NCI-H460 (cell line): ENCODE results near the gene RHOBTB3. TPM values are rescaled to one million over a fixed set of nuclear protein-coding genes. Genes with fewer than 3 reads are reported as not detected.

Experiments used
- DNase-seq: peaks from one replicate; pipeline ENCODE4 v3.0.0-alpha.2; 2016; ENCODE audit warnings: low read depth; ENCODE audit errors: extremely low read depth
- total RNA-seq: library from RNA; depleted of rRNA; stranded (reverse); fragments of >200 nt; shearing (Covaris generic); gene quantifications from 2 replicates; pipeline ENCODE4 v1.2.3, GENCODE V29; 2014

RHOBTB3 gene
- total RNA-seq, 1 experiment from 2014 or later, result 148 TPM

- no peak for DNase-seq
Observed at GRCh38 chr5:95731571-95732554, 727 bp downstream of the RHOBTB3 start.

DNA sequence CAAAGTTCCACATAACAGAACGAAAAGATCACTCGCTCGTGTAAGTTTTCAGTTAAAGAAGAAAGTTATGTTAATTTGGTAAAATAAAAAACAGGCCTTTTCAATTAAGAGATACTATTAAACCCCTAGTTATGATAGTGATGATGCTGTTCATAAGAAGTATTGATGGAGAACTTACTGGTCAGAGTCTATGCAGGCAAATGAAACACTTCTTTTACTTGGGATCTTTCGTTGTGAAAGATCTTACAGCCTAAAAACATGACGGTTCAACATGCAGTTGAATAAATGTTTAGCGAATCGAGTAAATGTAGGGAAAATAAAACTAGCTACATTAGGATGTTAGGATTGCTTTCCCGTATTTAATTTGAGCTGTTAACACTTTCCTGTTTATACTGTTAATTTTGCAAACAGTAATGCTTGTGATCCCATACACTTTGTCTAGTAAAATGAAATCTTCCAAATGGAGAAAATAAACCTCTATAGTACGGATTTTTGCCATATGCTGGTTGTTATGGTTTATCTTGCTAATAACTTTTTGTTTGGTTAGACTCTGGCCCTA is 2.0 kb downstream of the RHOBTB3 start:
- no peak for DNase-seq

GRCh38 chr5:95734187-95734586 is 3.1 kb downstream of the RHOBTB3 start:
- no peak for DNase-seq

DNA sequence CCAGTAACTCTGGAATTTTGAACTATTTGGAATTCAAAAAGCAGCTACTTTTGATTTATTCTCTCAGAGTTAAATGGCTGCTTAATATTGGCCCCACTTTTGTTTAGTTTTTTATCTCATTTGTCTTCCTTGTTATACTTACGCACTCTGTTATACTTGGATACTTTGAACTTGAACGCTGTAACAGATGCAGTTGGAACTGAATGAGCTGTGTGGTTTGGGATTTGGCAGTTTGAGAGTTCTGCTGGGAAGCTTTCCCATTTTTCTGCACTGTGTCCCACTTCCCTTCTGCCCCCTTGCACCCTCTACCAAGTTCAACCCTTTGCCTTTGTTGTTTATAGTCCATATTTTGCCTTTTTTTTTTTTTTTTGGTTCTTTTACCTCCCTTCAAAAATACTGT is 3.8 kb downstream of the RHOBTB3 start:
- no peak for DNase-seq

DNA sequence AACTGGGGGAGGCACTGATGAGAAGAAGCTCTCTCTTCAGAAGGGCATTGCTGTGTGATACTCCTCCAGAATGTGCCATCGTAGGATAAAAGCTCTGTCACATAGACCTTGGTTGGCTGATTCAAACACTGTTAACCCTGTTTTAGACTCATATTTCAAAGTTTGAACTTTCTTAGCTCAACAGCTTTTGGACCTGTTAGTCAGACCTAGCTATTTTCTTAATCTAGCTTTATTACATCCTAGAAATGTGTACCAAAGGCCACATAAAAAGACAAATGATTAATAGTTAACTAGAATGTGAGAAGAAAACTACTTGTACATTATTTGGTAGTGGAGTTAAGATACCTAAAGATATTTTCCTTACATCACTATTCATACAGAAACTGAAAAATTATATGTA is 4.3 kb downstream of the RHOBTB3 start:
- no peak for DNase-seq

DNA sequence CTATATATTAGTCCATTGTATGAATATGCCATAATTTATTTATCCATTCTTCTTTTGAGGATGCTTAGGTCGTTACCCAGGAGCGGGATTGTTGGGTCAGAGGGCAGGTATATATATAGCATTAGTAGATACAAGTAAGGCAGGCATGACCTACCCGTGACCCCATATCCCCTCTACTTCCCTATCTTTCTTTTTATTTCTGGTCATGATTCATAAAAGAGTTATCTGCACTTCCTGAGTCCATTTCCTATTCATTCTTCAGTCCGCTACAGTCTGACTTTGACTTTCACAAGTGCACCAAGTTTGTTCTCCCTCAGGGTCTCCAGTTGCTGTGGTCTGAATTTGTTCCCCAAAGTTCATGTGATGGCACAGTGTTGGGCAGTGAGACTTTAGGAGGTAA is 6.9 kb downstream of the RHOBTB3 start:
- no peak for DNase-seq

DNA sequence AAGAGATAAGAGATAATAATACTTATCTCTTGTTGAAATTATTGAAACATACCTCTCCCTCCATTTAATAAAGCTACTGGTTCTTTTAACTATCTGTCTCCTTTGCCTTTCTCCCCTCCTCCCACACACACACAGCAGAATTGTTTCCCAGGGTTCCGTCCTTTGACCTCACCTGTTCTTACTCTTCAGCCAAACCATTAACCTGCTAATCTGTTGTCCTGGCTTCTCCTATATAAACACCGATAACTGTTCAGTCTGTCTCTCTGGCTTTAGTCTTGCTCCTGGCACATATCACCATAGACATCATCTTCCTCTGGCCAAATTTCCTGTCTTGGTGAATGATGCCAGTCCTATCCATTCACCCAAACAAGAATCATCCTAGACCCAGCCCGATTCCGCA is 7.7 kb downstream of the RHOBTB3 start:
- DNase-seq, result no peak

GRCh38 chr5:95739857-95740256 is 8.7 kb downstream of the RHOBTB3 start:
- no peak for DNase-seq

DNA sequence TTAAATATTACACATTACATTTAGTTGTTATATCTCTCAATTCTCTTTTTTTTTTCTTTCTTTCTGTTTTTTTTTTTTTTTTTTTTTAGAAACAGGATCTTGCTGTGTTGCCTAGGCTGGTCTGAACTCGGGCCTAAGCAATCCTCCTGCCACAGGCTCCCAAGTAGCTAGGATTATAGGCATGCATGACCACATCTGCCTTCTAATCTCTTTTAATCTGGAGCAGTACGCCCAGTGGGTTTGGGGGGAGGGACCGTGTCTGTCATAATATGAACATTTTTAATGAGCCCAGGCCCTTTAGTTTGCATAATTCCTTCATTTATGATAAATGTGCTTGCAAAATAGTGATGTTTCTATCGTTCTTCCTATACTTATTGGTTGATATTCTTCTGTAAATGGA is 10.3 kb downstream of the RHOBTB3 start:
- DNase-seq, result no peak

GRCh38 chr5:95743232-95743631 is 12.1 kb downstream of the RHOBTB3 start:
- no peak for DNase-seq

- no peak for DNase-seq
Observed at GRCh38 chr5:95743877-95744276, 12.7 kb downstream of the RHOBTB3 start.

GRCh38 chr5:95746194-95746593 is 15.1 kb downstream of the RHOBTB3 start:
- no peak for DNase-seq

- DNase-seq, result no peak
Observed at GRCh38 chr5:95746722-95747679, 15.9 kb downstream of the RHOBTB3 start.

DNA sequence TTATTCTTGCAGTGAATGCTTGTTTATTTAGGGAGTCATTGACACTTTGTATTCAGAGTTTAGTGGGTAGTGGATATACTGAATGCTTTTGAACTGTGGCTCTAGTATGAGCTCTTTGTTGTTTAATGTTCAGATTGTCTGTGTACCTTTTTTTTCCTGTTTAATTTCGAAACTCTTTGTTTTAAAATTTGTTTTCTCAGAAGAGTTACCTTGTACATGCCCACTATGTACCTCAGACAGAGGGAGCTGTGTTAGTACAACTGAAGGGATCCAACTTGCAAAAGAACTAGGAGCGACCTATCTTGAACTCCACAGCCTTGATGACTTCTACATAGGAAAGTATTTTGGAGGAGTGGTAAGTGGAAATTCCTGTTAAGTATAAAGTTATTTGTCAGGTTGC is 17.0 kb downstream of the RHOBTB3 start:
- DNase-seq, result no peak

DNA sequence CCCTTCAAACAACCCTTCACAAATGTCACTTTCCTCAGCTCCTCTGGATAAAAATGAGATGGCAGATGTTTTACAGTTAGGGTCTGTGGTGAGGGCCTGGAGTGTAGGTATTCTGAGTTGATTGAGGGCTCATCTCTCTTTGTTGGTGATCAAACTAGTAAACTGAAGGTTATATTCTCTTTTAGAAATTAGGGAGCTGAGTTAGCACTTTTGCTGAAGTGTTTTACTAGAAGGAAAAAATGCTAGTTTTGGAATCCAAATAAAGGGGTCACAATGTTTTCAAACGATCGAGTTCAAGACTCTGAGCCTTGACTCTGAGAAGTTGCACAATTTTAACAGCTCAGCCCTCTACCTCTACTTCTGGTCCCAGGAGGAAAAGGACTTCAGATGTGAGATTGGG is 23.4 kb downstream of the RHOBTB3 start:
- no peak for DNase-seq

DNA sequence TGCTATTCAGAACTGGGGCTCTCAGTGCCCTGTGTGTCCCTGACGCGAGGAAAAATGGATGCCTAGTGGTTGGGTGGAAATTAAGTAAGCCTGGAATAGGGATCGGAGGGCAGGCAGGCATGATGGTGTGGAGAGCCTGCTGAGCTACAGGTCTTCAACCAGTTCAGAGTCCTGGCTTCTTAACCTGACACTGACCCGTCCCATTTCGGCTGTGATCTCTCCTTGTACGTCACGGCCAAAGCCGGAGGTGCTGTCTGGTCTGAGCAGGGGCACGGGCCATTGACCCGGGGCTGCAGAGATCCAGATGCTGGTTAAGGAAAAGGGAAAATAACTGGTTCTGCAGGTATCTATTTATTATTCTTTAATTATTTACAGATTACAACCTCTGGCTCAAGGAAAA is 27.9 kb downstream of the RHOBTB3 start:
- DNase-seq, result peak; percentile 66

GRCh38 chr5:95759634-95760033 is 28.5 kb downstream of the RHOBTB3 start:
- peak; percentile 96 for DNase-seq

- peak; percentile 98 for DNase-seq
Observed at GRCh38 chr5:95760273-95761191, 29.4 kb downstream of the RHOBTB3 start.

- DNase-seq, result no peak
Observed at GRCh38 chr5:95761771-95762651, 30.9 kb downstream of the RHOBTB3 start.
